T-helper 1 cell treated with Interleukin-12 subunit alpha and Interleukin-12 subunit beta and Interleukin-4 antibody, amounts not matched to agents 30 ng/mL and 1 ng/mL, for 36 hours (primary cell): ENCODE results near the gene CD300LF. TPM values are rescaled to one million over a fixed set of nuclear protein-coding genes. Genes with fewer than 3 reads are reported as not detected.

Experiments
- intact Hi-C: fragments of 100-400 bp; cut with micrococcal nuclease; formaldehyde crosslinking; loops from one replicate; pipeline ENCODE4 v1.15.1; 2024
- total RNA-seq: library from RNA; stranded (reverse); gene quantifications from 2 replicates; pipeline ENCODE4 v1.2.3, GENCODE V29; 2022

CD300LF gene
- total RNA-seq, 1 donor from 2014 or later, result not detected

GRCh38 chr17:74695629-74696028 lies 17.1 kb downstream of the CD300LF start:
- intact Hi-C loops, result no loop called here

GRCh38 chr17:74694081-74694480 lies 18.6 kb downstream of the CD300LF start:
- intact Hi-C loops, result no loop called here

- intact Hi-C loops, result no loop called here
Measured at GRCh38 chr17:74691151-74691550, 21.6 kb downstream of the CD300LF start.

- intact Hi-C loops, result no loop called here
Measured at GRCh38 chr17:74690409-74690825, 22.3 kb downstream of the CD300LF start.

- intact Hi-C loops, result no loop called here
Measured at GRCh38 chr17:74687886-74688285, 24.8 kb downstream of the CD300LF start.

- intact Hi-C loops, result no loop called here
Measured at GRCh38 chr17:74686761-74687160, 26.0 kb downstream of the CD300LF start.

GRCh38 chr17:74682471-74683190 lies 30.1 kb downstream of the CD300LF start:
- intact Hi-C loops, result no loop called here

GRCh38 chr17:74682028-74682427 lies 30.7 kb downstream of the CD300LF start:
- intact Hi-C loops, result no loop called here

GRCh38 chr17:74680941-74681340 lies 31.8 kb downstream of the CD300LF start:
- intact Hi-C loops, result no loop called here

GRCh38 chr17:74680213-74680612 lies 32.5 kb downstream of the CD300LF start:
- intact Hi-C loops, result no loop called here

GRCh38 chr17:74679374-74679773 lies 33.3 kb downstream of the CD300LF start:
- intact Hi-C loops, result no loop called here

- intact Hi-C loops, result no loop called here
Measured at GRCh38 chr17:74678541-74678940, 34.2 kb downstream of the CD300LF start.

GRCh38 chr17:74677558-74678466 lies 34.9 kb downstream of the CD300LF start:
- intact Hi-C loops, result no loop called here

- intact Hi-C loops, result no loop called here
Measured at GRCh38 chr17:74671031-74671771, 41.5 kb downstream of the CD300LF start.

- intact Hi-C loops, result no loop called here
Measured at GRCh38 chr17:74670329-74670728, 42.4 kb downstream of the CD300LF start.

- intact Hi-C loops, result no loop called here
Measured at GRCh38 chr17:74663561-74663960, 49.2 kb downstream of the CD300LF start.

- intact Hi-C loops, result no loop called here
Measured at GRCh38 chr17:74659889-74660288, 52.8 kb downstream of the CD300LF start.

- intact Hi-C loops, result no loop called here
Measured at GRCh38 chr17:74658620-74659019, 54.1 kb downstream of the CD300LF start.

- intact Hi-C loops, result no loop called here
Measured at GRCh38 chr17:74654742-74655141, 58.0 kb downstream of the CD300LF start.

- intact Hi-C loops, result no loop called here
Measured at GRCh38 chr17:74652020-74652419, 60.7 kb downstream of the CD300LF start.

- intact Hi-C loops, result loop anchor here (5.0 kb wide), 1 partner anchor 283 kb away; the partner anchor contains the start of gene GPR142
Measured at GRCh38 chr17:74649909-74650308, 62.8 kb downstream of the CD300LF start.
